T-helper 9 cell (primary cell): ENCODE results near the gene NDUFA6.

Experiments used
- DNase-seq: peaks from one replicate; pipeline ENCODE4 v3.0.0-alpha.2; 2020

NDUFA6 gene

DNA sequence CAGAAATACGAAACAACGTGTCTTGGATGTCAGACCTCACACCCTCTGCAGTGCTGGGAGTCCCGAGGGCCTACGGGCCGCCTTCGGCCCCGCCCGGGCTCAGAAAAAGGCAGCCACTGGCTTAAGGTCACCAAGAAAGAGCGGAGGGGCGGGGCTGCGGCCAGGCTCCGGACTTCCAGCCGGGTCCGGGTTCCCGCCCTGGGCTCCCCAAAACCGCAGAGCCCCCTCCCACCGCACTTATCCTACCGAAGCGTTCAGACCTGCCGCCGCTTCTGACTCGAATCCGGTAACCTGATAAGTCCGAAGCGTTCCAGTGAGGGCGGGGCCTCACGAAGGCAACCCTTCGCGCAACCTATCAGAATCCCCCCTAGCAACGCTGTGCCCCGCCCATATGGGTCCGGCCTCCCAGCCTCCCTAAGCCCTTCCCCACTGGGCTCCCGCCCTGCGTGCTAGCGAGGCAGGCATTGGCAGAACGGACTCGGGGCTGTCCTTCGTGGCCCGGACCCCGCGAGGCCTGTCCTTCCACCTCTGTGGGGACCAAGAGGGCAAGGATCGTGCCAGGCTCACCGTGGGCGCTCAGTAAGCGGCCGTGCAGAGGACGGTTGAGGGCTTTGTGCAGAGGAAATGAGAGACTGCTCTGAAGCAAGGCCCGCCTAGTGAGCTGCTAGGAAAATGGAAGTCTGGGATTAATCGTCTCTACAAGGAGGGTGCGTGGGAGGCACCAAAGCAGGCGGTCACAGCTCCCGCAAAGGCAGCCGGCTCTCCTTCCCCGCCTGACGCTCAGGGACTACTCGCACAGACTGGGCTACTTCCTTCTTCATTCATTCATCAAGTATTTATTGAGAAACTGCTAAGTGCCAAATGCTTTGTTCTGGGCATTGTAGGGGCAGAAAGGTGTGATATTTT lies 19.8 kb downstream of the NDUFA6 start, which contains the start of gene NAGA:
TSS of gene NAGA (minus strand) at position 296 of the 906 bp plus-strand sequence. CDS start 515 bp downstream, outside the sequence.
- DNase-seq: peak; percentile 88

DNA sequence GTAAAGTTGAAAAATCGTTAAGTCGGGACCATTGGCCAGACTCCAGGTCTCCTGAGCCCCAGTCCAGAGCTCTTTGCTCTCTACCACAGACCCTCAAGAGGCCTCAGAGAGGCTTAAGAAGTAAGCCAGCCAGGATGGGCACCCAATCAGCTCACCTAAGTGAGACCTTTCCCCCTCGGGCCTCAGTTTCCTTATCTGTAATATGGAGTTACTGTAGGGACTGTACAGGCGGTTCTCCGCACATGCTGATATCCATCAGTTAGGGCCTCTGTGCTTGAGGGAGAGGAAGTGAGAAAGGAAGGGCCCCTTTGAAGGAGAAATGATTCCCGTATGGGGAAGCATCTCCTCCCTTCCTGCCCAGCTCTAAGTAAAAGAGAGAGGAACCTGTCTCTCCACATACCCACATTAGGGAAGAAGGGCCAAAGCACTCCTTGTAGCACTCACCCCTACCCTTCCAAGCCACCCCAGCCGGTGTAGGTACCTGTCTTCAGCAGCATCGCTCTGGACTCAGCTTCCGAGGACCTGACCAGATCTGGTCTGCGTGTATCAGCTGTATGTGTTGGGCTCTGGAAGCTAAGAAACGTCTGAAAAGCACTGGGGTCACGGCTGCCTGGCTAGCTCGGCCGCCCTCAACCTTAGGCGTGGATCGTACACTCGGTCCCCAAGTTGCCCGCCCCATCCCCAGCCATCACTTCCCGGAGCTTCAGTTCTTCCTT lies 20.6 kb downstream of the NDUFA6 start:
- no peak for DNase-seq

GRCh38 chr22:42068291-42068690 lies 22.3 kb downstream of the NDUFA6 start:
- DNase-seq: no peak

DNA sequence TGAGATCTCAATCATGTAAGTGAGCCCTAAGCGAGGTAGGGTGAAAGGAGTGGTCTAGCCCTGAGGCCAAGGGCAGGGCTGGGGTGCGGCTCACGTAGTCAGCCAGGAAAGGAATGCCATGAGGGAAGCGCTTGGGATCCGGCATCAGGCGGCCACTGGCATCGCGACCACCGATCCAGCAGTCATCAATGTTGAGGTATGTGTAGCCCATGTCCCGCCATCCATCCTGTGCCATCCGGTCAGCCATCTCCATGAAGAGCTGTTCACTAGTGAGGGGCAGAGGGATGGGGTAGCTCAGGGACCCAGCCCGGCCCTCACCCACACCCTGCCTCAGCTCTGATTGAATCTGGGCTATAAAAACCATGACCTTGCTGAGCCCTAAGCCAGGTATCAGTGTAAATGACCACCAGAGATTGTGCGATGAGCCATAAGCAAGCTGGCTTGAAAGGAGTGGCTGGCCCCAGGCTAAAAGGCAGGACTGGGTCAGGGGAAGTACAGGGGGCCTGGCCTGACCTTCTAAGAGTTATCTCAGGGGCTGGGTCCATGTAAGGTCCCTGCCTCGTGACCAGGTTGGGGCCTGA lies 22.8 kb downstream of the NDUFA6 start:
- DNase-seq: no peak

GRCh38 chr22:42066937-42067336 lies 23.6 kb downstream of the NDUFA6 start:
- DNase-seq: no peak

DNA sequence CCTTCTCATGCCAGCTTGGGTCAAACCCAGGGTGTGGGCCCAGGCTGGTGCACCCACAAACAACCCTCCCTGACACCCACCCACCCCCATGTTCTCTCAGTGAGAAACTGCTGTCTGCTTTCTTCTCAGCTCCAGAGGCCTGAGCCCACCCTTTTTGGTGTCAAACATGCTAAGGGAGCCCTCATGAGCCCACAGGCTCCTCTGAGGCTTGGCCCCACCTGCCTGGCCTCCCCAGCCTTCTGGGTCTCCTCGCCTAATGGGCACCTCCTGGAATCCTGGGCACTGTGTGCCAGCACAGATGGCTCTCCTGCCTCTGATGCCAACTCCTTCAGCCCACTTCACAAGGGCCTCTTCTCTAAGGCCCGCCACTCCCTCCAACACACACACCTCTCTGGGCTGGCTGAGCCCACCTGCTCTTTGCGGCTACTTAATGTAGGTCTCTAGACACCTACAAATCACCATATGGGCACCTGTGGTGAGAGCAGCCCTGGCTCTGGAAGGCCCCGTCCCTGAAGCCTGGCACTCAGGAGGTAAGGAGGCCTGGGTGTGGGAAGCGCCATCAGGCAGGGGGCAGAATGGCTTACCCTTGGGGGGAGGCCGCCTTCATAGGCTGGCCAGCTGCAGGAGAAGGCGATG lies 24.3 kb downstream of the NDUFA6 start:
- DNase-seq: no peak

DNA sequence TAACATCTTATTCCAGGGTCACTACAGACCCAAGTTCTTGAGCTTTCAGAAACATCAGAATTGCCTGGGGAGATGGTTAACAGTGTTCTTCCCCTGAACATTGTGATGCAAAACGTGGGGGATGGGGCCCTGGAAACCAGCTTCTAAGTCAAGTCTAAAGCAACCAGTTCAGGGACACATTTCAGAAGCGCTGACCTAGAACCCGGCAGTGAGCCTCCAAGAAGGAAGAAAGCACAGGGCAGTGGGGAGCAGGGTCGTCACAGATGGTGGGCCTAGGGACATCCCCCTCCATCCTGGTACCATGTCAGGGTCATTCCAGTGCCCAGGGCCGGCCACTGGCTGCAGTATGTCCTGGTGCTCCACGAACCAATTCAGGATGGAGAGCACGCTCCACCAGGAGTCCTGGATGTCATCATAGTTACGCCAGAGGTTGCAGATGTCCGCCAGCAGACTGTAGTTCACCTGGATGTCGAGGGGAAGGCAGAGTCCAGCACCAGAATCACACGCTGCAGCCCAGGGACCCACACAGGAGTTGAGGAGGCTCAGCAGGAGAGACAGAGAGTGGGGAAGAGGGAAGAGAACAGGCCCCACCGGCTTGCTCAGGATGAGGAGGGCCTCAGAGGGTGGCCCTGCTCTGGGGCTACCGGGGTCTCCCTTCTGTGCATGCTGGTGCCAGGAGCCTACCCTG lies 25.0 kb downstream of the NDUFA6 start:
- DNase-seq: no peak

GRCh38 chr22:42064629-42065028 lies 25.9 kb downstream of the NDUFA6 start:
- DNase-seq: no peak

- DNase-seq: no peak
These were observed 27.9 kb downstream of the NDUFA6 start for GRCh38 chr22:42062506-42063170.

DNA sequence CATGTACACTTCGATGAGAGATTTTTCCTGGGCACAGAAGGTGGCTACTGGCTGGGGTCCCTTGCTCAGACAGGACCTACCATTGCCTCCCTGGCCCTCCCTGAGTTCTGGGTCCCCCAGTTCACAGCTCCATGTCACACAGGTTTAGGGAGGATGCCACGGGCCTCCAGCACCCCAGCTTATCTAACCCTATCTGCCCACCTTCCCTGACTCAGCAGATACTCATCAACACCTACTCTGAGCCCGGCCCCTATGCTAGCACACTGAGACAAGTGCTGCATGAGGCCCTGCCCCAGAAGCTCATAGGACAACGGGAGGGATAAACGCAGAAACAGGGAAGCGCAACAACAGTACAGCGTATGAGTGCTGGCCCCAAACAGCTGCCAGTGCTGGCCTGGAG lies 29.5 kb downstream of the NDUFA6 start:
- DNase-seq: no peak

DNA sequence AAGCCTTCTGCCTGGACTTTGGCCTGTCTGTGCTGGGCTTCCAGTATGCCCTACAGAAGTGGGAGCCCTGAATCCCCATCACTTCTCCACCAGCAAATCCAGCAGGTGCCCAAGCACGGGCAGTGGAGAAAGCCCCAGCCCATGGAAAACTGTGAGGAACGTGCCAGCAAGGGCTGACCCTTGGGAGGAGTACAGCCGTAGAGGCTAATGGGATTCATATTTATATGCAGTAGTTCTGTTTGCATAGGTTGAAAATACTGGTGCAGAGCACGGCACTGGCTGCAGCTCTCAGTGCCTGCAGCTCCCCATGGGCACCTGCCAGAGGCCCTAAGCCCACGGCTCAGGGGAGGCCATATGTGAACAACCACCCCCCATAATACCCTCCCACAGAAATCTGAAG lies 30.1 kb downstream of the NDUFA6 start:
- no peak for DNase-seq

- DNase-seq: no peak
These were observed 33.6 kb downstream of the NDUFA6 start for GRCh38 chr22:42056757-42057511.

- no peak for DNase-seq
These were observed 37.8 kb downstream of the NDUFA6 start for GRCh38 chr22:42052765-42053164.

- DNase-seq: no peak
These were observed 39.9 kb downstream of the NDUFA6 start for GRCh38 chr22:42050641-42051180.

DNA sequence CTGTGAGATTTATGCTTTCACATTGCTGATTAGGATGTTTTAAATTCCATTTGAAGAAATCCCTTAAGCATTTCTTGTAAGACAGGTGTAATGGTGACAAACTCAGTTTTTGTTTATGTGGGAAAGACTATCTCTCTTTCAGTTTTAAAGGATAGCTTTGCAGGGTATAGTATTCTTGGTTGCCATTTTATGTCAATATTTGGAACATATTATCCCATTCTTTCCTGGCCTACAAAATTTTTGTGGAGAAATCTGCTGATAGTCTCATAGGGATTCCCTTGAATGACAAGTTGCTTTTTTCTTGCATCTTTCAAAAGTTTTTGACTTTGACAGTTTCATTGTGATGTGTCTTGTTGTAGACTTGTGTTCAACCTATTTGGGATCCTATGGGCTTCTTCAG lies 48.8 kb downstream of the NDUFA6 start:
- DNase-seq: no peak

DNA sequence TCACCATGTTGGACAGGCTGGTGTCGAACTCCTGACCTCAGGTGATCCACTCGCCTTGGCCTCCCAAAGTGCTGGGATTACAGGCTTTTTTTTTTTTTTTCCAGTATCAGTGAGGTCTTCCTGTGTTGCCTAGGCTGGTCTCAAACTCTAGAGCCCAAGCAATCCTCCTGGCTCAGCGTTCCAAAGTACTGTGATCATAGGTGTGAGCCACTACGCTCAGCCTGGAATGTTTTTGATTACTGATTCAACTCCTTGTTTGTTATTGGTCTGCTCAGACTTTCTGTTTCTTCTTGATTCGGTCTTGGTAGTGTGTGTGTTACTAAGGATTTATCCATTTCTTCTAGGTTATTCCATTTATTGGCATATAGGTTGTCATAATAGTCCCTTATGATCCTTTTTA lies 51.3 kb downstream of the NDUFA6 start:
- DNase-seq: no peak
